Tibial nerve (tissue), 4 donors: ENCODE results near the gene NF2. TPM values are rescaled to one million over a fixed set of nuclear protein-coding genes. Genes with fewer than 3 reads are reported as not detected.

Experiments
- DNase-seq, 2 donors: peaks; one replicate each; pipeline ENCODE4 v3.0.0-alpha.2; 2019; ENCODE audit warnings: low spot score in 2 of 2
- H3K27ac ChIP-seq, 4 donors: fragments of 200-600 bp; sonication (generic) in 3 of 4; one replicate each; pipeline ENCODE4 v1.5.1; 2017 to 2019; ENCODE audit warnings: mild to moderate bottlenecking in 1 of 4
- H3K27me3 ChIP-seq, 2 donors: fragments of 200-600 bp; sonication (generic) in 1 of 2; one replicate each; pipeline versions ENCODE4 v1.5.1 to v1.6.0; 2017 to 2019
- H3K36me3 ChIP-seq, 3 donors: fragments of 200-600 bp; sonication (generic); one replicate each; pipeline ENCODE4 v1.5.1; 2018 to 2019
- H3K4me1 ChIP-seq, 4 donors: fragments of 200-600 bp; sonication (generic) in 3 of 4; one replicate each; pipeline ENCODE4 v1.5.1; 2017 to 2019
- H3K4me3 ChIP-seq, 4 donors: fragments of 200-600 bp; sonication (generic) in 3 of 4; one replicate each; pipeline ENCODE4 v1.5.1; 2017 to 2019; ENCODE audit warnings: mild to moderate bottlenecking in 1 of 4, moderate library complexity in 1 of 4
- H3K9me3 ChIP-seq, 4 donors: fragments of 200-600 bp; sonication (generic) in 3 of 4; one replicate each; pipeline ENCODE4 v1.5.1; 2017 to 2019
- EP300 ChIP-seq, 2 donors: sonication (generic); formaldehyde crosslinking; IDR thresholded peaks; one replicate each; pipeline ENCODE4 v1.6.1; 2017; ENCODE audit warnings: antibody characterized with exemption in 2 of 2, mild to moderate bottlenecking in 1 of 2
- POLR2A ChIP-seq, 2 donors: fragments of 450-650 bp; IDR thresholded peaks; one replicate each; pipeline ENCODE4 v1.6.1; 2017; ENCODE audit warnings: antibody characterized with exemption in 2 of 2, mild to moderate bottlenecking in 2 of 2, moderate library complexity in 2 of 2
- WGBS, 2 donors: methylation state at CpG; one replicate each; pipeline ENCODE4 v1.1.5; 2018; 5-methylcytosine and 5-hydroxymethylcytosine counted together
- total RNA-seq, 4 donors: library from RNA; depleted of rRNA; stranded (reverse); fragments of >200 nt; gene quantifications; one replicate each; pipeline ENCODE4 v1.1.0, GENCODE V29; 2016
- TF ChIP-seq, protein P1 (sequence below), 5 experiments: fragments of 200-600 bp in 3 of 5; fragments of 450-650 bp in 2 of 5; sonication (generic) in 3 of 5; IDR thresholded peaks; one replicate each; pipeline ENCODE4 v1.5.1; 2016 to 2019; ENCODE audit warnings: antibody characterized with exemption in 5 of 5, mild to moderate bottlenecking in 3 of 5, moderate library complexity in 2 of 5

Gene NF2
- total RNA-seq, 4 donors from 2014 or later, result 24.9 to 39.0 (median 28.8) TPM

DNA sequence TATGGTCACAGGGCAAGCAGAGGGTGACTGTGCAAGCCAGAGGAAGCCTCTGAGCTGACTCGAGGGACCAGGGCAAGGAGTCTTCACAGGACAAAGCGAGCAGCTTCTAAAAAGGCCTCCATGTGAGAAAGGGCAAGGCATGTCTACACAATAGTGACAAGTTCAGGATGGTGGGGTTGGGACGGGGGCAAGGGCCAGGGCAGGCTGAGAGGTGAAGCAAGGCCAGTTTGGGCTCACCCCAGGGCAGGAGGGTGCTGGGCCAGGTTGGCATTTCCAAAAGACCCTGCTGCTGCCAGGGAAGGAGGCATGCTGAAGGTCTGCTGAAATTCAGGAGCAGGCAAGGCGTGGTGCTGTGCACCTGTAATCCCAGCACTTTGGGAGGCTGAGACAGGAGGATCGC is 104.0 kb downstream of the NF2 start:
- H3K27me3 ChIP-seq, result peaks cover 0 to 27% of the 10 kb centered on the region in 2 donors
- TF ChIP-seq EP300 (IDR thresholded peaks at IDR 0.05), result no peak
- no peak for TF ChIP-seq POLR2A (IDR thresholded peaks at IDR 0.05)
- TF ChIP-seq, protein P1, sequence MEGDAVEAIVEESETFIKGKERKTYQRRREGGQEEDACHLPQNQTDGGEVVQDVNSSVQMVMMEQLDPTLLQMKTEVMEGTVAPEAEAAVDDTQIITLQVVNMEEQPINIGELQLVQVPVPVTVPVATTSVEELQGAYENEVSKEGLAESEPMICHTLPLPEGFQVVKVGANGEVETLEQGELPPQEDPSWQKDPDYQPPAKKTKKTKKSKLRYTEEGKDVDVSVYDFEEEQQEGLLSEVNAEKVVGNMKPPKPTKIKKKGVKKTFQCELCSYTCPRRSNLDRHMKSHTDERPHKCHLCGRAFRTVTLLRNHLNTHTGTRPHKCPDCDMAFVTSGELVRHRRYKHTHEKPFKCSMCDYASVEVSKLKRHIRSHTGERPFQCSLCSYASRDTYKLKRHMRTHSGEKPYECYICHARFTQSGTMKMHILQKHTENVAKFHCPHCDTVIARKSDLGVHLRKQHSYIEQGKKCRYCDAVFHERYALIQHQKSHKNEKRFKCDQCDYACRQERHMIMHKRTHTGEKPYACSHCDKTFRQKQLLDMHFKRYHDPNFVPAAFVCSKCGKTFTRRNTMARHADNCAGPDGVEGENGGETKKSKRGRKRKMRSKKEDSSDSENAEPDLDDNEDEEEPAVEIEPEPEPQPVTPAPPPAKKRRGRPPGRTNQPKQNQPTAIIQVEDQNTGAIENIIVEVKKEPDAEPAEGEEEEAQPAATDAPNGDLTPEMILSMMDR (IDR thresholded peaks at IDR 0.05), result no peak
- H3K27ac ChIP-seq, result no peak overlapping the region
- H3K4me1 ChIP-seq, result peaks cover 0 to 52% (median 31%) of the 10 kb centered on the region in 4 donors
- 78 to 79% methylated on average over 5 of the region's 5 CpGs for WGBS, 2 donors
- no peak overlapping the region for H3K4me3 ChIP-seq
- DNase-seq, result no peak
- H3K36me3 ChIP-seq, result no peaks in the 10 kb centered on the region
- no peaks in the 10 kb centered on the region for H3K9me3 ChIP-seq

DNA sequence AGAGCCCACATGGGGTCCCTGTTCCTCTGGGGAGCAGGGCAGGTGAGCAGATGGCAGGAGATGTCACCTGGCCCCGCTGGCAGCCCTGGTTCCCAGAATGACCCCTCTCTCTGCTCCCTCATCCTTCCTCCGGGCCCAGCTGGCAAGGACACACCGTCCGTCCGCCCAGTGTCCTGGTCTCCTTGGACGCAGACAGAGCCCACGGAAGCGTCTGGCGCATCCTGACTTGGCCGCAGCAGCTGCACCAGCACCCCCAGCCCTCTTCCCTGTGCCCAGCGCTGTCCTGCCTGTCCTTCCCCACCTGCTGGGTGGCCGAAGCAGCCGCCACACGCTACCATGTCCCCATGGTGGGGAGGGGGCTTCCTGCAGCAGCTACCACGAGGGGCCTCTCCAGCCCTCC is 106.8 kb downstream of the NF2 start:
- no peak overlapping the region for H3K4me3 ChIP-seq
- H3K9me3 ChIP-seq, result no peaks in the 10 kb centered on the region
- H3K4me1 ChIP-seq, result peaks cover 0 to 26% (median 12%) of the 10 kb centered on the region in 4 donors
- no peaks in the 10 kb centered on the region for H3K36me3 ChIP-seq
- no peak for DNase-seq
- peaks cover 0 to 38% of the 10 kb centered on the region in 2 donors for H3K27me3 ChIP-seq
- no peak overlapping the region for H3K27ac ChIP-seq
- TF ChIP-seq EP300 (IDR thresholded peaks at IDR 0.05), result no peak
- no peak for TF ChIP-seq POLR2A (IDR thresholded peaks at IDR 0.05)
- TF ChIP-seq, protein P1 (IDR thresholded peaks at IDR 0.05), result no peak
- WGBS, 2 donors, result 80 to 81% methylated on average over 14 to 15 of the region's 15 CpGs

DNA sequence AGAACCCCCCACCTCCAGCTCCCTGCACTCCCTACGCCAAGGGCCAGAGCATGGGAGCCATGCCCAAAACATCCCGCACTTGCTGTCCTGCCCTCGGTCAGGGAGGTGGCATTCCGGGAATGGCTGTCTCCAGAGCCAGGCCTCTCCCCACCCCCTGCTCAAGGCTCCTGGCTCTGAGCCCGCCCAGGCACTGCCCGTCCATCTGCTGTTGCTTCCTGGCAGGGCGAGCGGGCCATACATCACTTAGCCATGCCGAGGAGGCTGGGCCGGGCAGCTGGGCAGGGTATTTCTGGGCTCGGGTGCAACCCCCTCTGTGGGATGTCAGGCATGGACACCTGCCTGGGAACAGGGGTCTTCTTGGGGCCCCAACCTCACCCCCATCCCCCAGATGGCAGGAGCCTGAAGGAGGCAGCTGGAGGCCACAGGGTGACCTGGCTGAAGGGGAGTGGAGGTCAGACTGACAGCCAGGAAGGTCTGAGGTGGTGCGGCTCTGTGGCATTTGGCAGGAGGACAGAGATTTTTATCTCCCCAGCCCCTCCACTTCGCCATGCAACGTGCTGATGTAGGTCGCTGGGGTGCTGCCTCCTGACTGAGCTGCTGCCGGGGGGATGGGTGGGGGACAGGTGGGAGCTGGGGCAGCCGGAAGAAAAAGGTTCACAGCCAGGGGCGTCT is 107.6 kb downstream of the NF2 start:
- H3K4me1 ChIP-seq, result peaks cover 0 to 18% (median 4%) of the 10 kb centered on the region in 4 donors
- 57 to 67% methylated on average over 9 to 12 of the region's 18 CpGs for WGBS, 2 donors
- no peaks in the 10 kb centered on the region for H3K9me3 ChIP-seq
- H3K27me3 ChIP-seq, result peaks cover 0 to 38% of the 10 kb centered on the region in 2 donors
- no peaks in the 10 kb centered on the region for H3K36me3 ChIP-seq
- no peak for DNase-seq
- H3K4me3 ChIP-seq, result no peak overlapping the region
- H3K27ac ChIP-seq, result no peak overlapping the region
- no peak for TF ChIP-seq EP300 (IDR thresholded peaks at IDR 0.05)

DNA sequence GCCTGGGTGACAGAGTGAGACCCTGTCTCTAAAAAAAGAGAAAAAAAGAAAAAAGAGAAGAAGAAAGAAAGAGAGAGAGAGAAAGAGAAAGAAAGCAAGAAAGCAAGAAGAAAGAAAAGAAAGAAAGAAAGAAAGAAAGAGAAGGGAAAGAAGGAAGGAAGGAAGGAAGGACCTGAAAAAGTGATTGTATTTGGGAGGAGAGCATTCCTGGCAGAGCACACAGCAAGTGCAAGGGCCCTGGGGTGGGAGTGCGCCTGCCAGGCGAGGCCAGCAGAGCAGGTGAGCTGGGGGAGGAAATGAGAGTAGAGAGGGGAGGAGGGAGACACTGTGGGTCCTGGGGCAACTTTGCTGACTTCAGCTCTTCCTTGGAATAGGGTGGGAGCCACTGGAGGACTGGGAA is 108.7 kb downstream of the NF2 start:
- Histone ChIP-seq H3K36me3 (no peaks in the 10 kb centered on the region), H3K4me3 (no peak overlapping the region), H3K4me1 (peaks cover 0 to 10% (median 0%) of the 10 kb centered on the region in 4 donors), H3K9me3 (no peaks in the 10 kb centered on the region), H3K27me3 (peaks cover 0 to 38% of the 10 kb centered on the region in 2 donors), H3K27ac (no peak overlapping the region)
- TF ChIP-seq, protein P1 (IDR thresholded peaks at IDR 0.05), result no peak
- TF ChIP-seq EP300 (IDR thresholded peaks at IDR 0.05) (no peak), POLR2A (IDR thresholded peaks at IDR 0.05) (no peak)
- 81 to 83% methylated on average over 2 of the region's 2 CpGs for WGBS, 2 donors
- no peak for DNase-seq

DNA sequence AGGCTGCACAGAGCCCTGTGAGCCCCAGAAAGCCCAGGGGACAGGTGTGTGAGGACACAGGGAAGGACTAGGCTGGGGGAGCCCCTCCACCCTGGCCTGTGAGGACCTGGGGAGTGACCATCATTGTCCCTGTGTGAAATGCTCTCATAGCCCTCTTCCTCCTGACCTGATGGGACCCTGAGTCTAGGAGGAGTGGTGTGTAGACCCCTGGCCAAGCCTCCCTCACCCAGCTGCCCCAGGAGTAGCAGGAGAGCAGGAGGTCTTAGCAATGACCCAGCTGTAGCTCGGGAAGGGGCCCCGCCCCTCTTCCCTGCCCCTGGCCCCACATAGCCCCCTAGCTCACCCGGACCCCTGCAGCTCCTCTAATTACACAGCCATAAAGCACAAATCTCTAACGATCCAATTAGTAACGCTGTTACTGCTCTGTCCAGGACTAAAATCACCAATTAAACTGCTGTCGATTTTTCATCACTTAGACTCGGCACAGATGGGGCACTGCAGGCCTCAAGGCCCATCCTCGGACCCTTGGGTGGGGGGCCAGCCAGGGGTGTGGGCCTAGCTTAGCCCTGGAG is 109.8 kb downstream of the NF2 start:
- peaks cover 0 to 47% of the 10 kb centered on the region in 2 donors for H3K27me3 ChIP-seq
- peaks cover 0 to 2% (median 0%) of the 10 kb centered on the region in 4 donors for H3K4me1 ChIP-seq
- no peak overlapping the region for H3K27ac ChIP-seq
- WGBS, 2 donors, result 48 to 51% methylated on average over 8 of the region's 8 CpGs
- no peak for TF ChIP-seq POLR2A (IDR thresholded peaks at IDR 0.05)
- no peak for TF ChIP-seq EP300 (IDR thresholded peaks at IDR 0.05)
- TF ChIP-seq, protein P1 (IDR thresholded peaks at IDR 0.05), result no peak
- no peaks in the 10 kb centered on the region for H3K36me3 ChIP-seq
- H3K9me3 ChIP-seq, result no peaks in the 10 kb centered on the region
- no peak overlapping the region for H3K4me3 ChIP-seq
- DNase-seq, result no peak
